GM18873 (cell line): ENCODE data around the gene CCDC169.

ENCODE experiments used
- ATAC-seq: cut with Tn5 transposase; IDR thresholded peaks from one replicate; pipeline ENCODE4 v1.9.1; 2021; ENCODE audit warnings: mild to moderate bottlenecking, moderate library complexity, moderate number of reproducible peaks; ENCODE audit not compliant: unreplicated experiment, low FRiP score

CCDC169 gene

GRCh38 chr13:36248700-36249099, 48.9 kb downstream of the CCDC169 start:
- no peak for ATAC-seq

GRCh38 chr13:36244990-36245389, 52.6 kb downstream of the CCDC169 start:
- no peak for ATAC-seq

GRCh38 chr13:36244073-36244472, 53.5 kb downstream of the CCDC169 start:
- ATAC-seq = no peak

- ATAC-seq = no peak
Measured at GRCh38 chr13:36242761-36243160, 54.9 kb downstream of the CCDC169 start.

GRCh38 chr13:36231236-36231635, 66.4 kb downstream of the CCDC169 start:
- no peak for ATAC-seq

- no peak for ATAC-seq
Measured at GRCh38 chr13:36224730-36225129, 72.9 kb downstream of the CCDC169 start.

GRCh38 chr13:36219883-36220282, 77.7 kb downstream of the CCDC169 start:
- ATAC-seq = no peak

- no peak for ATAC-seq
Measured at GRCh38 chr13:36217456-36217855, 80.2 kb downstream of the CCDC169 start.

- no peak for ATAC-seq
Measured at GRCh38 chr13:36214163-36214921, 83.3 kb downstream of the CCDC169 start, which contains the start of gene SOHLH2. TSS of gene SOHLH2 (minus strand) at chr13:36214556. CDS start at chr13:36214526, 30 bp downstream.

- no peak for ATAC-seq
Measured at GRCh38 chr13:36212789-36213188, 84.8 kb downstream of the CCDC169 start.

GRCh38 chr13:36211567-36211966, 86.0 kb downstream of the CCDC169 start:
- no peak for ATAC-seq

GRCh38 chr13:36210738-36211137, 86.9 kb downstream of the CCDC169 start:
- ATAC-seq = no peak

GRCh38 chr13:36207672-36208071, 89.9 kb downstream of the CCDC169 start:
- no peak for ATAC-seq

- ATAC-seq = no peak
Measured at GRCh38 chr13:36193151-36193855, 104.3 kb downstream of the CCDC169 start.

GRCh38 chr13:36192166-36192565, 105.4 kb downstream of the CCDC169 start:
- no peak for ATAC-seq

- ATAC-seq = no peak
Measured at GRCh38 chr13:36190771-36191170, 106.8 kb downstream of the CCDC169 start.

- ATAC-seq = no peak
Measured at GRCh38 chr13:36188441-36188840, 109.2 kb downstream of the CCDC169 start.

- ATAC-seq = no peak
Measured at GRCh38 chr13:36183901-36184300, 113.7 kb downstream of the CCDC169 start.
